AG09319 (cell line): ENCODE results near the gene IGSF9B.

Source experiments
- DNase-seq: peaks from one replicate; pipeline ENCODE4 v3.0.0-alpha.2; 2010; ENCODE audit warnings: low read depth; ENCODE audit errors: extremely low read depth
- CTCF ChIP-seq: IDR thresholded peaks from 2 replicates; pipeline ENCODE4 v1.5.1; 2011; ENCODE audit warnings: low read depth, mild to moderate bottlenecking, inconsistent platforms, low read length, moderate library complexity

IGSF9B gene

GRCh38 chr11:133892584-133893380 is 64.0 kb downstream of the IGSF9B start:
- no peak for DNase-seq
- TF ChIP-seq CTCF: no peak

GRCh38 chr11:133892126-133892525 is 64.6 kb downstream of the IGSF9B start:
- DNase-seq: no peak
- no peak for TF ChIP-seq CTCF

GRCh38 chr11:133889893-133890292 is 66.9 kb downstream of the IGSF9B start:
- DNase-seq: no peak
- no peak for TF ChIP-seq CTCF

GRCh38 chr11:133889188-133889587 is 67.6 kb downstream of the IGSF9B start:
- no peak for DNase-seq
- no peak for TF ChIP-seq CTCF

- no peak for DNase-seq
- TF ChIP-seq CTCF: no peak
Measured at GRCh38 chr11:133887692-133888332, 69.0 kb downstream of the IGSF9B start.

- no peak for TF ChIP-seq CTCF
Measured at GRCh38 chr11:133886029-133886428, 70.7 kb downstream of the IGSF9B start.

GRCh38 chr11:133872160-133872559 is 84.6 kb downstream of the IGSF9B start:
- no peak for DNase-seq
- TF ChIP-seq CTCF: no peak

More at GRCh38 chr11:133886029-133886428, 70.7 kb downstream of the IGSF9B start:
- DNase-seq: no peak
